GM18907 (cell line): ENCODE results near the gene IRF4.
"Not testable (repeated sequence)": the region's sequence is repeated elsewhere in the genome, so short reads cannot be mapped to it uniquely, and the experiment has no call there.

ENCODE experiments used
- ATAC-seq: cut with Tn5 transposase; IDR thresholded peaks from one replicate; pipeline ENCODE4 v1.9.1; 2021; ENCODE audit warnings: mild to moderate bottlenecking, moderate library complexity; ENCODE audit not compliant: unreplicated experiment

The IRF4 gene

GRCh38 chr6:364609-365540, 26.7 kb upstream of the IRF4 start:
- peak; percentile 51 for ATAC-seq

- ATAC-seq, result no peak
Observed at GRCh38 chr6:365835-366234, 25.7 kb upstream of the IRF4 start.

GRCh38 chr6:366389-367297, 24.9 kb upstream of the IRF4 start:
- no peak for ATAC-seq

GRCh38 chr6:367298-367794, 24.2 kb upstream of the IRF4 start:
- ATAC-seq, result no peak

GRCh38 chr6:367891-368630, 23.5 kb upstream of the IRF4 start:
- ATAC-seq, result no peak

- ATAC-seq, result no peak
Observed at GRCh38 chr6:369559-370431, 21.8 kb upstream of the IRF4 start.

- ATAC-seq, result no peak
Observed at GRCh38 chr6:370555-370954, 21.0 kb upstream of the IRF4 start.

- not testable (repeated sequence) for ATAC-seq
Observed at GRCh38 chr6:371851-372250, 19.7 kb upstream of the IRF4 start.

- ATAC-seq, result peak; percentile 64
Observed at GRCh38 chr6:372336-372911, 19.1 kb upstream of the IRF4 start.

GRCh38 chr6:373031-373430, 18.5 kb upstream of the IRF4 start:
- peak; percentile 9 for ATAC-seq

- ATAC-seq, result no peak
Observed at GRCh38 chr6:373773-374724, 17.5 kb upstream of the IRF4 start.

- no peak for ATAC-seq
Observed at GRCh38 chr6:374956-375355, 16.6 kb upstream of the IRF4 start.

- ATAC-seq, result no peak
Observed at GRCh38 chr6:376827-377640, 14.5 kb upstream of the IRF4 start.

- ATAC-seq, result not testable (repeated sequence)
Observed at GRCh38 chr6:377641-378020, 13.9 kb upstream of the IRF4 start.

GRCh38 chr6:378090-378957, 13.2 kb upstream of the IRF4 start:
- no peak for ATAC-seq

GRCh38 chr6:378958-379409, 12.6 kb upstream of the IRF4 start:
- ATAC-seq, result peak; percentile 25
